K562 (cell line): ENCODE results near the gene LAPTM5. TPM values are rescaled to one million over a fixed set of nuclear protein-coding genes. Genes with fewer than 3 reads are reported as not detected.

ENCODE experiments used
- BHLHE40 ChIP-seq: IDR thresholded peaks from 2 replicates; pipeline ENCODE4 v1.6.1; 2011; ENCODE audit warnings: low read length, improper control_type of control experiment
- CXXC5 ChIP-seq: fragments of 250-450 bp; sonication (Bioruptor Pico); IDR thresholded peaks from 2 replicates; pipeline ENCODE4 v1.8.0; 2022; ENCODE audit warnings: inconsistent platforms, mild to moderate bottlenecking, moderate library complexity
- EP300 ChIP-seq: IDR thresholded peaks from 2 replicates; pipeline ENCODE4 v1.6.1; 2012; ENCODE audit warnings: low read length, improper control_type of control experiment
- FOXJ2 ChIP-seq: fragments of 200-800 bp; sonication (Bioruptor generic); IDR thresholded peaks from 2 replicates; pipeline ENCODE4 v1.6.1; 2016; ENCODE audit warnings: missing genetic modification characterization, missing compliant biosample characterization
- HCFC1 ChIP-seq: IDR thresholded peaks from 2 replicates; pipeline ENCODE4 v1.6.1; 2012; ENCODE audit warnings: low read depth, low read length, improper control_type of control experiment
- RB1 ChIP-seq: fragments of 450-650 bp; IDR thresholded peaks from 2 replicates; pipeline ENCODE4 v1.6.1; 2017; ENCODE audit warnings: low read depth, mild to moderate bottlenecking
- RCOR1 ChIP-seq, 2 experiments: IDR thresholded peaks; 2 replicates each; pipeline ENCODE4 v1.6.1; 2012; ENCODE audit warnings: low read depth in 2 of 2, low read length in 2 of 2, borderline replicate concordance in 1 of 2, improper control_type of control experiment in 1 of 2
- REST ChIP-seq, 2 experiments: fragments of 450-650 bp; formaldehyde crosslinking in 1 of 2; IDR thresholded peaks; 2 replicates each; pipeline versions ENCODE4 v1.4.0 to v1.6.1; 2014 to 2020; ENCODE audit warnings: mild to moderate bottlenecking in 2 of 2, borderline replicate concordance in 1 of 2, low read depth in 1 of 2
- SMC3 ChIP-seq: conservative IDR thresholded peaks from 2 replicates; pipeline ENCODE4 v1.6.1; 2011; ENCODE audit warnings: low read depth, low read length, improper control_type of control experiment; ENCODE audit not compliant: insufficient read depth
- ZNF263 ChIP-seq: sonication (generic); formaldehyde crosslinking; IDR thresholded peaks from 2 replicates; pipeline ENCODE4 v1.8.0; 2022; ENCODE audit warnings: mild to moderate bottlenecking, missing genetic modification reagents, borderline replicate concordance
- polyA plus RNA-seq, 8 experiments: library from polyadenylated mRNA; depleted of rRNA in 4 of 8; stranded (reverse) in 5 of 8; unstranded in 3 of 8; fragments of >200 nt; fragmentation: Nextera tagmentation in 2 of 8; fragmentation: Illumina TruSeq in 1 of 8; extraction: Ambion mirVana in 2 of 8; extraction: Trizol in 1 of 8; gene quantifications; 2 replicates each; pipeline versions ENCODE4 v1.2.1 to v1.2.3, GENCODE V29; 2011 to 2014; ENCODE audit warnings: inconsistent platforms in 1 of 8, missing spikeins in 1 of 8
- total RNA-seq, 7 experiments: library from RNA; depleted of rRNA in 6 of 7; stranded (reverse); fragments of >200 nt in 6 of 7; fragmentation: Illumina TruSeq in 2 of 7; extraction: Trizol in 2 of 7; gene quantifications; 2 replicates each; pipeline versions ENCODE4 v1.2.1 to v1.2.3, GENCODE V29; 2011 to 2021; ENCODE audit warnings: low replicate concordance in 1 of 7
- TF ChIP-seq, protein P1 (sequence below), 2 experiments: fragments of 150-350 bp in 1 of 2; IDR thresholded peaks; 2 replicates each; pipeline ENCODE4 v1.6.1; 2012 to 2016; ENCODE audit warnings: low read depth in 2 of 2, low read length in 2 of 2, mild to moderate bottlenecking in 1 of 2, moderate library complexity in 1 of 2
- TF ChIP-seq, protein P2 (sequence below), 3 experiments: fragments of 200-800 bp in 1 of 3; sonication (Bioruptor generic) in 1 of 3; sonication (generic) in 1 of 3; formaldehyde crosslinking in 1 of 3; IDR thresholded peaks; 2 replicates each; pipeline versions ENCODE4 v1.6.1 to v1.8.0; 2016 to 2022; ENCODE audit warnings: mild to moderate bottlenecking in 2 of 3, missing compliant biosample characterization in 2 of 3, missing genetic modification characterization in 2 of 3, missing genetic modification reagents in 1 of 3

LAPTM5 gene
- total and polyA plus RNA-seq, 9 of the 15 experiments (the other 6 are each of a cell fraction or from before 2014, with no cell fraction given): 2.4 to 47.3 (median 20.3) TPM

DNA sequence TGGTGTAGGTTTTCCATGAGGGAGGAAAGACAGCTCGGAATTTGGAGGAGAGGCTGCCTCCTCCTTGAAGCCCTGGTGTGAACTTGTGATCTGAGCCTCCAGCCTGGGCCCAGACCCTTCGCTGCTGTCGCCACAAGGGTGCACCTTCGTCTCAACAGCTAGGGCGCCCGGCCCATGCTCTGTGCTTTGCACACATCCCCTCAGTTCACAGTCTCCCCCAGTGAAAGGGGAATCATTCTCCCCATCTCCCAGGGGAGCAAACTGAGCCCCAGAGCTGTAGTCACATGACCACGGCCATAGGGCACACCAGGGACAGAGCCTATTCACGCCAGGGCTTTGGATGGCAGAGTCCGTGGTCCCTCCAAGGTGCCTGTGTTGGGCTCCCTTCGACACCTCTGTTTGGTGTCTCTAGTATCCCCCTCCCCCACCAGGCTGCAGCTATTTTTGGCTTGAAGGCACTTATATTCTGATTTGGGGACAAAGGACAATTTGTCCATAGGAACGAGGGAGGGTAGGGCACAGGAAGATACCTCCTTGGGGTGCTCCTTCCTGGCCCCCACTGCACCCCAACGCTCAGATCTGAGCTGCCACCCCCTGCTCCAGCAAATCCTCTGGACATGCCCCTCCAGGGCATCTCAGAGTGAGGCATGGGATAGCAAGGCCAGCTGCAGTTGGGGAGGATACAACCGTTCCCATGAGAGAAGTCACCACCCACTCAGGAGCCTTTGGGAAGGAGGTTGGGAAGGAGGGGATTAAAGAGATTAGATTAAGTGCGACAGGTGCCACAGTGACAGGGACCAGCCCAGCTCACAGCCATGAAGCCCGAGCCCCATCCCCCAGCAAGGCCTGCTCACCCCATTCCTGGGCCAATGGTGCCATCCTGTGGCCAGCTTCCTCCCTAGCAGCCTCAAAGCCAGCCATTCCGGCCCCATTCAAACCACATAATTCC, 49.9 kb downstream of the LAPTM5 start (continued):
- TF ChIP-seq, protein P1, sequence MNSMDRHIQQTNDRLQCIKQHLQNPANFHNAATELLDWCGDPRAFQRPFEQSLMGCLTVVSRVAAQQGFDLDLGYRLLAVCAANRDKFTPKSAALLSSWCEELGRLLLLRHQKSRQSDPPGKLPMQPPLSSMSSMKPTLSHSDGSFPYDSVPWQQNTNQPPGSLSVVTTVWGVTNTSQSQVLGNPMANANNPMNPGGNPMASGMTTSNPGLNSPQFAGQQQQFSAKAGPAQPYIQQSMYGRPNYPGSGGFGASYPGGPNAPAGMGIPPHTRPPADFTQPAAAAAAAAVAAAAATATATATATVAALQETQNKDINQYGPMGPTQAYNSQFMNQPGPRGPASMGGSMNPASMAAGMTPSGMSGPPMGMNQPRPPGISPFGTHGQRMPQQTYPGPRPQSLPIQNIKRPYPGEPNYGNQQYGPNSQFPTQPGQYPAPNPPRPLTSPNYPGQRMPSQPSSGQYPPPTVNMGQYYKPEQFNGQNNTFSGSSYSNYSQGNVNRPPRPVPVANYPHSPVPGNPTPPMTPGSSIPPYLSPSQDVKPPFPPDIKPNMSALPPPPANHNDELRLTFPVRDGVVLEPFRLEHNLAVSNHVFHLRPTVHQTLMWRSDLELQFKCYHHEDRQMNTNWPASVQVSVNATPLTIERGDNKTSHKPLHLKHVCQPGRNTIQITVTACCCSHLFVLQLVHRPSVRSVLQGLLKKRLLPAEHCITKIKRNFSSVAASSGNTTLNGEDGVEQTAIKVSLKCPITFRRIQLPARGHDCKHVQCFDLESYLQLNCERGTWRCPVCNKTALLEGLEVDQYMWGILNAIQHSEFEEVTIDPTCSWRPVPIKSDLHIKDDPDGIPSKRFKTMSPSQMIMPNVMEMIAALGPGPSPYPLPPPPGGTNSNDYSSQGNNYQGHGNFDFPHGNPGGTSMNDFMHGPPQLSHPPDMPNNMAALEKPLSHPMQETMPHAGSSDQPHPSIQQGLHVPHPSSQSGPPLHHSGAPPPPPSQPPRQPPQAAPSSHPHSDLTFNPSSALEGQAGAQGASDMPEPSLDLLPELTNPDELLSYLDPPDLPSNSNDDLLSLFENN (IDR thresholded peaks at IDR 0.05; ENCODE audit: low read depth in 2 of 2, low read length in 2 of 2): 0 out of 4 replicates have a peak, but pooled peaks of 1 of the 2 experiments have one; percentile 50
- TF ChIP-seq REST (IDR thresholded peaks at IDR 0.05; ENCODE audit: borderline replicate concordance) (peak; percentile 81), REST (CRISPR knock-in tag; IDR thresholded peaks at IDR 0.05; ENCODE audit: low read depth) (no peak), RB1 (peak; percentile 64), BHLHE40 (0 out of 2 replicates have a peak, but pooled peaks have one; percentile 21), HCFC1 (peak; percentile 38; the same call in 1 of the 2 replicates), FOXJ2 (tag) (no peak), EP300 (peak; percentile 36), ZNF263 (CRISPR knock-in tag) (0 out of 2 replicates have a peak, but pooled peaks have one; percentile 33), RCOR1 (IDR thresholded peaks at IDR 0.05; ENCODE audit: borderline replicate concordance in 1 of 2, low read depth in 2 of 2, low read length in 2 of 2) (peak in 1 of 2 experiments; percentile 73; a peak in 2 of 4 replicates), SMC3 (peak; percentile 97), CXXC5 (0 out of 2 replicates have a peak, but pooled peaks have one; percentile 18)
- TF ChIP-seq, protein P2, sequence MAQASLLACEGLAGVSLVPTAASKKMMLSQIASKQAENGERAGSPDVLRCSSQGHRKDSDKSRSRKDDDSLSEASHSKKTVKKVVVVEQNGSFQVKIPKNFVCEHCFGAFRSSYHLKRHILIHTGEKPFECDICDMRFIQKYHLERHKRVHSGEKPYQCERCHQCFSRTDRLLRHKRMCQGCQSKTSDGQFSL (CRISPR knock-in tag; IDR thresholded peaks at IDR 0.05): 0 out of 2 replicates have a peak, but pooled peaks have one; percentile 24
- TF ChIP-seq, protein P2 (tag; IDR thresholded peaks at IDR 0.05): no peak
